Prostate gland (tissue), 2 donors: Measurements from ENCODE around the gene SIPA1L3.

ENCODE experiments used
- POLR2A ChIP-seq: fragments of 450-650 bp; IDR thresholded peaks from one replicate; pipeline ENCODE4 v1.6.1; 2016; ENCODE audit warnings: antibody characterized with exemption, mild to moderate bottlenecking
- TF ChIP-seq, protein P1 (sequence below), 4 experiments: fragments of 200-600 bp in 2 of 4; fragments of 450-650 bp in 2 of 4; sonication (generic) in 2 of 4; IDR thresholded peaks; 1 replicate in 3 of 4; 2 replicates in 1 of 4; pipeline ENCODE4 v1.5.1; 2016 to 2019; ENCODE audit warnings: antibody characterized with exemption in 4 of 4, mild to moderate bottlenecking in 2 of 4, moderate library complexity in 2 of 4

DNA sequence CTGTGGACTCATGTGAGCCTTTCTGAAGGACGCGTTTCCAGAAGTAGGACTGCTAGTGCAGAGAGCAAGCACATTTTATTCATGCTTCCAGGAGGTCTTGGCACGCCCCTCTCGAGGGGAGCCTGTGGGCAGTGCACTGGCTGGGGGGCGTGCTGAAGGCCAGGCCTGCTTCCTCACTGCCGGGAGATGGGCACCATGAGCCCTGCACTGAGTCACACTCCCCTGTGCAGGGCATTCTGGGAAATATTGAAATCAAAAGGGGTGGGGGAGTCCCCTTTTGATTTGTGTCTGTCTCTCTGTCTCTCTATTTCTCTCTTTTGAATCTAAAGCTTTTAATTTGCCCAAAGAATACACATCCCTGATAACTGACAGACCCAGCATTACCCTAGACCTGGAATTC is 283.1 kb downstream of the SIPA1L3 start:
- TF ChIP-seq POLR2A = no peak
- TF ChIP-seq, protein P1, sequence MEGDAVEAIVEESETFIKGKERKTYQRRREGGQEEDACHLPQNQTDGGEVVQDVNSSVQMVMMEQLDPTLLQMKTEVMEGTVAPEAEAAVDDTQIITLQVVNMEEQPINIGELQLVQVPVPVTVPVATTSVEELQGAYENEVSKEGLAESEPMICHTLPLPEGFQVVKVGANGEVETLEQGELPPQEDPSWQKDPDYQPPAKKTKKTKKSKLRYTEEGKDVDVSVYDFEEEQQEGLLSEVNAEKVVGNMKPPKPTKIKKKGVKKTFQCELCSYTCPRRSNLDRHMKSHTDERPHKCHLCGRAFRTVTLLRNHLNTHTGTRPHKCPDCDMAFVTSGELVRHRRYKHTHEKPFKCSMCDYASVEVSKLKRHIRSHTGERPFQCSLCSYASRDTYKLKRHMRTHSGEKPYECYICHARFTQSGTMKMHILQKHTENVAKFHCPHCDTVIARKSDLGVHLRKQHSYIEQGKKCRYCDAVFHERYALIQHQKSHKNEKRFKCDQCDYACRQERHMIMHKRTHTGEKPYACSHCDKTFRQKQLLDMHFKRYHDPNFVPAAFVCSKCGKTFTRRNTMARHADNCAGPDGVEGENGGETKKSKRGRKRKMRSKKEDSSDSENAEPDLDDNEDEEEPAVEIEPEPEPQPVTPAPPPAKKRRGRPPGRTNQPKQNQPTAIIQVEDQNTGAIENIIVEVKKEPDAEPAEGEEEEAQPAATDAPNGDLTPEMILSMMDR (IDR thresholded peaks at IDR 0.05) = no peak
